Left forelimb (tissue), 1 donor: ENCODE data around the gene RS1.

ENCODE experiments used
- DNase-seq: peaks from one replicate; pipeline ENCODE4 v3.0.0-alpha.2; 2018; ENCODE audit warnings: low spot score

The RS1 gene

DNA sequence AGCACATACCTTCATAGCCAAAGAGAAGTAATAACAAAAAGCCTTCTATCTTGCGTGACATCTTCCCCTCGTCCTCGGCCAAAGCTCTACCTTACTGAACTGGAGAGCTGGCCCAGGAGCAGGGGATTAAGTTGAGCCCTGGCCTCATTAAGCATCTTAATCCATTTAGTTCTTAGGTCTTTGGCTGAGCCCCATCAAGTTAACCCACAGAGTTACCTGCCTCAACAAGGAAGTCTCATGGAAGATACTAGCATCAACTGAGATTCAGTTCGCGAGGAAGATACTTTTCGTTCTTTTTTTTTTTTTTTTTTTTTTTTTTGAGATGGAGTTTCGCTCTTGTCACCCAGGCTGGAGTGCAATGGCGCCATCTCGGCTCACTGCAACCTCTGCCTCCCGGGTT lies at the start of gene RS1:
RS1 (minus strand) TSS at position 101 of the 400 bp plus-strand sequence; CDS start at position 61, 40 bp downstream.
- DNase-seq = no peak

- DNase-seq = no peak
Measured at GRCh38 chrX:18719852-18720251, 47.9 kb upstream of the RS1 start.

DNA sequence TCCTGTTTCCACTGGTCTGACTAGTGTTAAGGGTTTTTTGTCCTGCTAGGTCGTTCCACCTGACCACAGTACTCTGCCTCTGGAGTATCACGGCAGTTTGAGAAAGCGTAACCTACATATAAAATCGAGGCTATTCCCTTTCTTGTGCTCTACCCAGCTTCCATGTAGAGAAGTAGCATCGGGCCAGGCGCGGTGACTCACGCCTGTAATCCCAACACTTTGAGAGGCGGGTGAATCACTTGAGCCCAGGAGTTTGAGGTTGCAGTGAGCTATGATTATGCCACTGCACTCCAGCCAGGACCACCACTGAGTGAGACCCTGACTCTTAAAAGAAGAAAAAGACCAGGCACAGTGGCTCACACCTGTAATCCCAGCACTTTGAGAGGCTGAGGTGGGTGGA lies 43.0 kb upstream of the RS1 start:
- no peak for DNase-seq

DNA sequence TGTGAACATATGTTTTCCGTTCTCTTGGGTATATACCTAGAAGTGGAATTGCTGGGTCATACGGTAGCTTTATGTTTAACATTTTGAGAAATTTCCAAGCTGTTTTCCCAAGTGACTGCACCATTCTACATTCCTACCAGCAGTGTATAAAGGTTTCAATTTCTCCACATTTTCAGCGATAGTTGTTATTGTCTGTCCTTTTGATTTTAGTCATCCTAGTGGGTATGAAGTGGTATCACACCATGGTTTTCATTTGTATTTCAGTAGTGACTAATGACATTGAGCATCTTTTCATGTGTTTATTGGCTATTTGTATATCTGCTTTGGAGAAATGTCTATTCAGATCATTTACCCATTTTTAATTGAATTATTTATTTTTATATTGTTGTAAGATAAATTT lies 37.9 kb upstream of the RS1 start:
- DNase-seq = no peak

GRCh38 chrX:18707426-18708049 lies 35.6 kb upstream of the RS1 start, which contains the start of gene PPEF1:
PPEF1 (plus strand) TSS chrX:18707645; CDS start chrX:18707781, 136 bp downstream.
- no peak for DNase-seq

DNA sequence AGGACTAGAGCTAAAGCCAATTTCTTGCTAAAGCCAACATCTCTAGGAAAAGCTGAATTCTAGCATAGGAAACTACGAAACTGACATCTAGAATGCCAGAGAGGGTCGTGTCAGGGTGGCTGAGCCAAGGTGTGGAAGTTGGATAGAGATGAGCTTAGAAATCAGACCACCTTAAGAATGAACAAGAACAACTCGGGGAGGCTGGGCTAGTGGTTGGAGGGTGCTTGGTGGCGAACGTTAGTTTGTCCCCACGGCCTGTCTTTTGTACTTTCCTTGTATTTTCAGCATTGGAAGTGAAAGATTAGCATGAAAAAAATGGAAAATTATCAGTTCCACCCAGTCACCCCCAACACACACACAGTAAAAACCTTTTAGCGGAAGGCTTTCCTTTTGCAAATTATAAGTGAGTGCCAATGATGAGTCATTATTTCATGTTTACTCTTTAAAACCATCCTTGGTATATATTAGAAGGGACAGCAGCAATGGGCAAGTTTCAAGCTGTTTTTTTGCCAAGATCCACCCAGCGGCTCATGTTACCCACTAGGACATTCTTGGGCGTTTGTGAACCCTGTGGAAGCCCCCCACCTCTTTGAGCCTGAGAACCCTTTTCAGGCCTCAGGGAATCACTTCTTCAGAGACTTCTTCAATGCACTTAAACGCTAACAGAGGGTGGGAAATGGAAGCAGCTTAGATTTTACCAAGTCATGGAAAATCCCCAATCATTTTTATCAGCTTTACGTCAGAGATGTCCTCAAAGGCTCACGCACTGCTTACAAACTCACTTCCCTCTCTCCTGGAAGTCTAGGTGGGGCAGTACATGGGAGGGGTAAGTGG lies 30.7 kb upstream of the RS1 start:
- no peak for DNase-seq

DNA sequence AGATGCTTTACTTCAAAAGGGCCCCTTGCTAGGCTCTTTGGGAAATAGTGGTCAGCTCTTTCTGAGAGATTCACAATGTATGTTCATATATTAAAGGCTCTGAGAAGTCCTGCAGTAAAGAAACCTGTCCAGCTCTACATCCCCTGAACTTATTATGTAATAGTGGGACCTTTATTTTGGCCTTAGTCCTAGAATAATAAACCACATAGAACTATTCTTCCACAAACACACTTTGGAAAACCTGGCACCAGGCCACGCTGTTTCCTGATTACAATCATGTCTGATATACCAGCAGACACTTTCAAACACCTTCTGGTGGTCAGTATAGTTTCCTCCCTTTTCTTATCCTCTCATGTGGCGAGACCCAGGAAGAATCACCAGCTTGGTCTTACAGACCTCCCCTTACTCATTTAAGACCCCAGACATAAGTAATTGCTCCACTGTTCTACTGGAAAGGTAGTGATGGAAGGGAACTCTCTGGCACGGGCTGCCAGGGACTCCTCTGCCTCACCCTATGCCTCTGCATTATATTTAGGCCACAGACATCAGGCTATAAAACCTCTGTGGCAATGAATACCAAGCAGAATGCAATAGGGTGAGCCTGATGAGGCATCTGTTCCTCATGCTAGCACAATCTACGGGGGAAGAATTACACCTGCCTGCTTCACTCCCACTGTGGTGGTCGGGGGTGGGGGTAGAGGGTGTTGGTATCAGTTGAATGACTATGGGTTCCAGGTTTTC lies 29.9 kb upstream of the RS1 start:
- DNase-seq = no peak

GRCh38 chrX:18698737-18699650 lies 27.1 kb upstream of the RS1 start:
- no peak for DNase-seq

DNA sequence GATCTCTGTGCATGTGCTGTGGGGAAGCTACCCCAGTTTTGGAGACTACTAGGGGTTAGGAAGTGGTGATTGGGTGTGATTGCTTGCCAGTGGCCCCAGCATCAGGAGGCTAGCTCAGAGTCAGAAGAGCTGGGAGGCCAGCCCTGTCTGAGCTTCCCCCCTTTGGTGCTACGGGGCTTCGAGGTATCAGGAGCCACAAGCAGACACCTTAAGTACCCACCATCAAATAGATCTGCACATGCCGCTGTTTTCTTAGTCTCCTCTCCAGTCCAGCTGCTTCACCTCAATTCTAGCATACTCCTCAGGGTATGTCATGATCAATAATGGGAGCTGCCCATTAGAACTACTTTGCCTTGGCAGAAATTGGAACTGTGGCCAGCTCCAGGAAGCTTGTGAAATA lies 24.7 kb upstream of the RS1 start:
- no peak for DNase-seq

DNA sequence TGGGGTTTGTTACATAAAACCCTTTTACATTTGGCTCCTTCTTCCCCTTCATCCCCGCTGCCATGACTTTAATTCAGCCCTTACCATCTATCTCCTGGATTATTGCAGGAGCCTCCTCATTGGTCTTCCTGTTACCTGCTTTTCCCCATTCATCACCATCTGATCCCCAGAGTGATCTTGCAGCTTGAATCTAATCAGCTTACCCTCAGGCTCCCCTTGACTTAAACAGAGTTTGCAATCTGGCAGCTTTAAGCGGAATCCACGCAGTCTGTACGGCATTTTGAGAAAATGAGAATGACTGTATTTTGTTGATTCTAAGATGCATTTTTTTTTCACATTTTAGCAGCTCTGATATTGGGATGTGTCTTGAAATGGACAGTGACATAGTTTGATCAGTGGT lies 20.6 kb upstream of the RS1 start:
- no peak for DNase-seq

GRCh38 chrX:18691431-18691830 lies 19.5 kb upstream of the RS1 start:
- DNase-seq = no peak

DNA sequence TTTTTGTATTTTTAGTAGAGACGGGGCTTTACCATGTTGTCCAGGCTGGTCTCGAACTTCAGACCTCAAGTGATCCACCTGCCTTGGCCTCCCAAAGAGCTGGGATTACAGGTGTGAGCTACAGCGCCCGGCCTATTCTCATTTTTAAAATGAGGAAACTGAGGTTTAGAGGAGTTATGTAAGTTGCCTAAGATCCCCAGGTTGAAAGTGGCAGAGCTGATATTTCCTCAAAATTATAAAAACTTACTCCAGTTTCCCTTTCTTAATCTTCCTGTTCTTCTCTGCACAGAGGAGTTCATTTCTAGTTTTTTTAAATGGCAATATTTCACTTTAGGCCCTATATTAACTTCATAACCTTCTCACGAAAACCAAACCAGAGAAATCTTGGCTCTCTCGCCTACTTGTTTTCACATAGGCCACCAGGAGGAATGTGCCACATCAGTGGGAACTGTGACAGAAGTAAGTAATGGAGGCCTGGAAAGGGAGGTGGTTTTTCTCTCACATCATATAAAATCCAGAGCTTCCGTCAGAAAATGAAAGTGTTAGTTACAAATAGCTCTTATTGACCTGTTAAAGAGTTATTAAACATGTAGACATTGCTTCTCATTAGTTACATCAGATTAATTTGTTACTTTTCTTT lies 16.1 kb upstream of the RS1 start:
- no peak for DNase-seq

DNA sequence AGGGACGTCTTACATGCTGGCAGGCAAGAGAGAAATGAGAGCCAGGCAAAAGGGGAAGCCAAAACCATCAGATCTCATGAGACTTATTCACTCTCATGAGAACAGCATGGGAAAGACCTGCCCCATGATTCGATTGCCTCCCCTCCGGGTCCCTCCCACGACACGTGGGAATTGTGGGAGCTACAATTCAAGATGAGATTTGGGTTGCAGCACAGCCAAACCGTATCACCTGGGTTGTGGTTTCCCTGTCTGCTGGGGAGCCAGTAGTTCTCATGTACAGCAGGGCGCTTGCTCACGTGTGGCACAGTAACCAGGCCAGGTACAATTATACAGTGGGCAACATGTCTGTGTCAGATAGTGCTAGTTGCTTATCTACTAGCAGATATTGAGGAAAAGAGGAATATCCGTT lies 11.1 kb upstream of the RS1 start:
- no peak for DNase-seq

DNA sequence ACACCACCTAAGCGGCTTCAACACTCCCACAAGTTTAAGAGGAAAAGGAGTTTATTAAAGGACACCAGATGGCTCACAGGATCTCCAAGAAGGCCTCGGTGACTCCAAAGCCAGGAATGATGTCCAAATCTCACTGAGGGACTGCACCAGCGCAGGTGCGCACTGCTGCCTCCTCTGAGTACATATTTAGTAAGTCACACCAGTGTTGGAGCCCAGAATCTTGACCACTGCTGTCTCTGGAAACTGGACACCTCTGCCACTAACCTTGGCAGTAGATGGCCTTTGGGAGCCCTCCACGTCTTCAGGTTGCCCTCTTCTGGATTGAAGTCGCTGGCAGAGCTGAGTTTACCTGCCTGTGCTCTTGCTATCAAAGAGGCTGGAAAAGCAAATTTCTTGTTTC lies 10.1 kb upstream of the RS1 start:
- no peak for DNase-seq

DNA sequence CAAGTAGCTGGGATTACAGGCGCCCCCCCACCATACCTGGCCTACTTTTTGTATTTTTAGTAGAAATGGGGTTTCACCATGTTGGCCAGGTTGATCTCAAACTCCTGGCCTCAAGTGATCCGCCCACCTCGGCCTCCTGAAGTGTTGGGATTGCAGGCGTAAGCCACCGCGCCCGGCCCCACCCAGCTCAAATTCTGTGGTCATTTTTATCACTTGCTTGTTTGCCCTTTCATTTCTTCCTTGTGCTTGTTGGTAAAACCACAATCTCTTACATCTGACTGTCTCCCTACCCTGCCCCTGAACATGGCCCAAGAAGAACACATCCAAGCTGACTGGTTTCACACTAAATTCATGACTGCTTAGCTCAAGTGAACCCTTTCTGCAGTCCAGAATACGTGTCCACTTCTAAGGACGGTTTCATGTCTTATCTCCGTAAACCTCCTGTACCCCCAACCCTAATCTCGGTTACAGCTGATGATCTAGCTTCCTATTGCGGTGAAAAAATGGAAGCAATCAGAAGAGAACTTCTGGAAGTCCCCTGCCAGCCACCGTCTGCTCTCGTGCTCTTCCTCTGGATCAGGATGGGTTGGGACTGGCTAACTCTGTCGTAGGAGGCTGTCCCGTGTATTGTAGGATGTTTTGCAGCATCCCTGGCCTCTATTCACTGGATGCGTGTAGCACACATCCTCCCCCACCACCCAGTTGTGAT lies 5.4 kb upstream of the RS1 start:
- DNase-seq = no peak

- no peak for DNase-seq
Measured at GRCh38 chrX:18676470-18676869, 4.6 kb upstream of the RS1 start.

GRCh38 chrX:18676050-18676449 lies 4.1 kb upstream of the RS1 start:
- DNase-seq = no peak

- peak; percentile 86 for DNase-seq
Measured at GRCh38 chrX:18674788-18675735, 3.2 kb upstream of the RS1 start.

DNA sequence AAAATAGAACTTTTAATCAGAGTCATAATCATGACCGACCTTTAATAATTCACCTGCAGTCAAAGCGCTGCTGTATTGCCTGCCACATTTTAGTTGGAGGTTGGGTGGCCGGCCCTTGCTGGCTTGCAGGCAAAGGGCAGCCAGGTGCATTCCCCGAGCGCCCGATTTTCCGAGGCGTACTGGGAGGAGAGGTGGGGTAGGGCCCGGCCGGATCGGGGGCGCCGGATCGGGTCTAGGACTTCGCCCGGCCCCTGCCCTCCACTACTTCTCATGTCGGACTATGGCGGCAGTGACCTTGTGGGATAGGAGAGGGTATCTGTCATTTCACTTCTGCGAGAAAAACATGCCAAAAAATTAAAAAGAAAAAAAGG lies 2.5 kb upstream of the RS1 start:
- peak; percentile 61 for DNase-seq
